Mesenchymal stem cell (in vitro differentiated cells and primary cell): ENCODE results near the gene CRK.
A peak's percentile ranks its signal among the peaks of the same experiment; 100 is the strongest.

Experiments
- DNase-seq: peaks from one replicate; pipeline ENCODE4 v3.0.0-alpha.2; 2013
- H2AFZ ChIP-seq: one replicate; pipeline ENCODE4 v1.6.1; 2013; ENCODE audit warnings: low read depth, mild to moderate bottlenecking, control low read depth, inconsistent platforms, low read length, moderate library complexity
- H2AK5ac ChIP-seq: 2 replicates; pipeline ENCODE4 v1.6.1; 2013; ENCODE audit warnings: low read length, moderate library complexity, mild to moderate bottlenecking, inconsistent platforms; ENCODE audit not compliant: severe bottlenecking
- H2BK120ac ChIP-seq: one replicate; pipeline ENCODE4 v1.6.1; 2013; ENCODE audit warnings: low read depth, mild to moderate bottlenecking, inconsistent platforms, low read length, moderate library complexity
- H2BK12ac ChIP-seq, 2 experiments: one replicate each; pipeline ENCODE4 v1.6.1; 2013; ENCODE audit warnings: inconsistent platforms in 2 of 2, low read length in 2 of 2, mild to moderate bottlenecking in 2 of 2, moderate library complexity in 2 of 2, control low read depth in 1 of 2
- H2BK15ac ChIP-seq: one replicate; pipeline ENCODE4 v1.6.1; 2013; ENCODE audit warnings: mild to moderate bottlenecking, low read depth, inconsistent platforms; ENCODE audit not compliant: poor library complexity, severe bottlenecking
- H2BK5ac ChIP-seq: 2 replicates; pipeline ENCODE4 v1.6.1; 2013; ENCODE audit warnings: low read depth, mild to moderate bottlenecking, low read length, control low read depth, inconsistent platforms; ENCODE audit not compliant: poor library complexity, severe bottlenecking
- H3K14ac ChIP-seq, 2 experiments: one replicate each; pipeline ENCODE4 v1.6.1; 2013; ENCODE audit warnings: inconsistent platforms in 2 of 2, low read length in 2 of 2, control low read depth in 1 of 2, mild to moderate bottlenecking in 1 of 2, moderate library complexity in 1 of 2
- H3K18ac ChIP-seq, 2 experiments: one replicate each; pipeline ENCODE4 v1.6.1; 2013; ENCODE audit warnings: inconsistent platforms in 2 of 2, low read length in 2 of 2, control low read depth in 1 of 2, low read depth in 1 of 2, mild to moderate bottlenecking in 1 of 2
- H3K23ac ChIP-seq, 2 experiments: one replicate each; pipeline ENCODE4 v1.6.1; 2013; ENCODE audit warnings: inconsistent platforms in 2 of 2, low read length in 2 of 2, mild to moderate bottlenecking in 2 of 2, moderate library complexity in 2 of 2, control low read depth in 1 of 2
- H3K27ac ChIP-seq: 2 replicates; pipeline ENCODE4 v1.5.1; 2013; ENCODE audit warnings: mild to moderate bottlenecking, moderate library complexity, low read length, control low read depth, inconsistent platforms; ENCODE audit not compliant: poor library complexity, severe bottlenecking
- H3K27me3 ChIP-seq, 2 experiments: 2 replicates each; pipeline versions ENCODE4 v1.6.1 to v1.7.0; 2013; ENCODE audit warnings: low read length in 2 of 2, mild to moderate bottlenecking in 2 of 2, moderate library complexity in 2 of 2, control low read depth in 1 of 2, inconsistent platforms in 1 of 2; ENCODE audit not compliant: control insufficient read depth in 1 of 2, insufficient read depth in 1 of 2
- H3K36me3 ChIP-seq, 2 experiments: 2 replicates each; pipeline versions ENCODE4 v1.6.1 to v1.7.0; 2013; ENCODE audit warnings: low read length in 2 of 2, control low read depth in 1 of 2, inconsistent platforms in 1 of 2, low read depth in 1 of 2, mild to moderate bottlenecking in 1 of 2; ENCODE audit not compliant: insufficient read depth in 2 of 2, control insufficient read depth in 1 of 2
- H3K4ac ChIP-seq, 2 experiments: one replicate each; pipeline ENCODE4 v1.6.1; 2013; ENCODE audit warnings: inconsistent platforms in 2 of 2, low read length in 2 of 2, mild to moderate bottlenecking in 2 of 2, moderate library complexity in 2 of 2, control low read depth in 1 of 2, low read depth in 1 of 2
- H3K4me1 ChIP-seq: 2 replicates; pipeline ENCODE4 v1.6.1; 2013; ENCODE audit warnings: low read depth, low read length, control low read depth; ENCODE audit not compliant: control insufficient read depth, insufficient read depth
- H3K4me2 ChIP-seq: 2 replicates; pipeline ENCODE4 v1.6.1; 2013; ENCODE audit warnings: low read length, mild to moderate bottlenecking, inconsistent platforms; ENCODE audit not compliant: poor library complexity, severe bottlenecking
- H3K4me3 ChIP-seq, 2 experiments: 2 replicates each; pipeline versions ENCODE4 v1.5.1 to v1.7.0; 2013; ENCODE audit warnings: low read length in 2 of 2, mild to moderate bottlenecking in 2 of 2, control low read depth in 1 of 2, low read depth in 1 of 2; ENCODE audit not compliant: insufficient read depth in 1 of 2
- H3K79me1 ChIP-seq: replicated peaks from 2 replicates; pipeline ENCODE4 v1.6.1; 2013; ENCODE audit warnings: mild to moderate bottlenecking, control low read depth, low read length, inconsistent platforms; ENCODE audit not compliant: poor library complexity, severe bottlenecking
- H3K9ac ChIP-seq: 2 replicates; pipeline ENCODE4 v1.7.0; 2013; ENCODE audit warnings: mild to moderate bottlenecking, low read length, moderate library complexity
- H3K9me3 ChIP-seq: 2 replicates; pipeline ENCODE4 v1.7.0; 2013; ENCODE audit warnings: mild to moderate bottlenecking, low read length; ENCODE audit not compliant: control insufficient read depth
- H4K8ac ChIP-seq: one replicate; pipeline ENCODE4 v1.6.1; 2013; ENCODE audit warnings: inconsistent platforms, mild to moderate bottlenecking, low read length, moderate library complexity
- H4K91ac ChIP-seq: one replicate; pipeline ENCODE4 v1.6.1; 2013; ENCODE audit warnings: mild to moderate bottlenecking, low read length, inconsistent platforms
- WGBS: methylation state at CpG from one replicate; pipeline ENCODE4 v1.1.7; 2013; ENCODE audit warnings: mixed read lengths; 5-methylcytosine and 5-hydroxymethylcytosine counted together

Gene CRK

GRCh38 chr17:1471911-1472821, 16.1 kb upstream of the CRK start:
- no peak overlapping the region for H3K18ac ChIP-seq
- H3K79me1 ChIP-seq = peaks cover 36% of the 10 kb centered on the region
- no peaks in the 10 kb centered on the region for H3K9me3 ChIP-seq
- H4K91ac ChIP-seq = peak overlapping the region; percentile 34
- no peak overlapping the region for H2AFZ ChIP-seq
- H2BK12ac ChIP-seq = no peak overlapping the region
- no peak overlapping the region for H3K23ac ChIP-seq
- no peak overlapping the region for H2AK5ac ChIP-seq
- DNase-seq = no peak
- H3K4me2 ChIP-seq = no peak overlapping the region
- H3K9ac ChIP-seq = no peak overlapping the region
- no peak overlapping the region for H3K14ac ChIP-seq
- H3K36me3 ChIP-seq = peaks cover 82 to 87% of the 10 kb centered on the region in 2 experiments
- H4K8ac ChIP-seq = no peak overlapping the region
- WGBS = 96% methylated on average over 41 of the region's 42 CpGs
- no peaks in the 10 kb centered on the region for H3K27me3 ChIP-seq
- no peak overlapping the region for H3K27ac ChIP-seq
- H3K4ac ChIP-seq = no peak overlapping the region
- no peak overlapping the region for H3K4me3 ChIP-seq
- peaks cover 17% of the 10 kb centered on the region for H3K4me1 ChIP-seq
- no peak overlapping the region for H2BK120ac ChIP-seq
- H2BK15ac ChIP-seq = no peak overlapping the region
- no peak overlapping the region for H2BK5ac ChIP-seq

GRCh38 chr17:1471490-1471889, 15.5 kb upstream of the CRK start:
- Histone ChIP-seq H3K4me2 (no peak overlapping the region), H3K36me3 (peaks cover 83 to 89% of the 10 kb centered on the region in 2 experiments), H3K27me3 (no peaks in the 10 kb centered on the region), H3K18ac (no peak overlapping the region), H3K23ac (no peak overlapping the region), H3K14ac (no peak overlapping the region), H2AFZ (no peak overlapping the region), H3K4me1 (peaks cover 16% of the 10 kb centered on the region), H4K8ac (no peak overlapping the region), H2BK15ac (no peak overlapping the region), H3K79me1 (peaks cover 36% of the 10 kb centered on the region), H3K27ac (no peak overlapping the region), H2BK12ac (no peak overlapping the region), H2BK120ac (no peak overlapping the region), H3K9me3 (no peaks in the 10 kb centered on the region), H3K4ac (no peak overlapping the region), H2BK5ac (no peak overlapping the region), H2AK5ac (no peak overlapping the region), H4K91ac (no peak overlapping the region), H3K4me3 (no peak overlapping the region), H3K9ac (no peak overlapping the region)
- DNase-seq = no peak
- WGBS = 98% methylated on average over 15 of the region's 15 CpGs

GRCh38 chr17:1470755-1471462, 14.9 kb upstream of the CRK start:
- no peak for DNase-seq
- no peak overlapping the region for H2BK120ac ChIP-seq
- H3K4me3 ChIP-seq = no peak overlapping the region
- H3K9ac ChIP-seq = no peak overlapping the region
- H2BK15ac ChIP-seq = no peak overlapping the region
- no peak overlapping the region for H2AK5ac ChIP-seq
- H2BK12ac ChIP-seq = no peak overlapping the region
- no peak overlapping the region for H3K23ac ChIP-seq
- H3K79me1 ChIP-seq = peaks cover 36% of the 10 kb centered on the region
- peak overlapping the region; percentile 51 for H4K8ac ChIP-seq
- H2AFZ ChIP-seq = no peak overlapping the region
- H3K36me3 ChIP-seq = peaks cover 83 to 95% of the 10 kb centered on the region in 2 experiments
- H2BK5ac ChIP-seq = no peak overlapping the region
- H4K91ac ChIP-seq = no peak overlapping the region
- H3K18ac ChIP-seq = no peak overlapping the region
- no peaks in the 10 kb centered on the region for H3K9me3 ChIP-seq
- peaks cover 15% of the 10 kb centered on the region for H3K4me1 ChIP-seq
- no peak overlapping the region for H3K27ac ChIP-seq
- H3K4ac ChIP-seq = no peak overlapping the region
- H3K14ac ChIP-seq = no peak overlapping the region
- no peaks in the 10 kb centered on the region for H3K27me3 ChIP-seq
- 96% methylated on average over 25 of the region's 25 CpGs for WGBS
- H3K4me2 ChIP-seq = no peak overlapping the region

- H3K9me3 ChIP-seq = no peaks in the 10 kb centered on the region
- H2AK5ac ChIP-seq = no peak overlapping the region
- H3K18ac ChIP-seq = no peak overlapping the region
- H3K4ac ChIP-seq = no peak overlapping the region
- no peak overlapping the region for H2BK12ac ChIP-seq
- H3K14ac ChIP-seq = no peak overlapping the region
- no peak overlapping the region for H4K8ac ChIP-seq
- H3K4me2 ChIP-seq = no peak overlapping the region
- peaks cover 31% of the 10 kb centered on the region for H3K79me1 ChIP-seq
- no peaks in the 10 kb centered on the region for H3K27me3 ChIP-seq
- H3K4me1 ChIP-seq = peaks cover 12% of the 10 kb centered on the region
- peaks cover 83 to 96% of the 10 kb centered on the region in 2 experiments for H3K36me3 ChIP-seq
- H3K9ac ChIP-seq = no peak overlapping the region
- no peak overlapping the region for H2BK5ac ChIP-seq
- no peak overlapping the region for H3K4me3 ChIP-seq
- no peak overlapping the region for H3K23ac ChIP-seq
- WGBS = 94% methylated on average over 33 of the region's 33 CpGs
- H3K27ac ChIP-seq = no peak overlapping the region
- no peak overlapping the region for H2AFZ ChIP-seq
- no peak overlapping the region for H2BK120ac ChIP-seq
- no peak overlapping the region for H2BK15ac ChIP-seq
- no peak overlapping the region for H4K91ac ChIP-seq
- no peak for DNase-seq
These were observed 14.2 kb upstream of the CRK start for GRCh38 chr17:1470071-1470754.
